CD4-positive, alpha-beta T cell treated with Interferon gamma for 1 hour (primary cell): Measurements from ENCODE around the gene TP53BP2.

Experiments
- DNase-seq: peaks from one replicate; pipeline ENCODE4 v3.0.0-alpha.2; 2020

The TP53BP2 gene

DNA sequence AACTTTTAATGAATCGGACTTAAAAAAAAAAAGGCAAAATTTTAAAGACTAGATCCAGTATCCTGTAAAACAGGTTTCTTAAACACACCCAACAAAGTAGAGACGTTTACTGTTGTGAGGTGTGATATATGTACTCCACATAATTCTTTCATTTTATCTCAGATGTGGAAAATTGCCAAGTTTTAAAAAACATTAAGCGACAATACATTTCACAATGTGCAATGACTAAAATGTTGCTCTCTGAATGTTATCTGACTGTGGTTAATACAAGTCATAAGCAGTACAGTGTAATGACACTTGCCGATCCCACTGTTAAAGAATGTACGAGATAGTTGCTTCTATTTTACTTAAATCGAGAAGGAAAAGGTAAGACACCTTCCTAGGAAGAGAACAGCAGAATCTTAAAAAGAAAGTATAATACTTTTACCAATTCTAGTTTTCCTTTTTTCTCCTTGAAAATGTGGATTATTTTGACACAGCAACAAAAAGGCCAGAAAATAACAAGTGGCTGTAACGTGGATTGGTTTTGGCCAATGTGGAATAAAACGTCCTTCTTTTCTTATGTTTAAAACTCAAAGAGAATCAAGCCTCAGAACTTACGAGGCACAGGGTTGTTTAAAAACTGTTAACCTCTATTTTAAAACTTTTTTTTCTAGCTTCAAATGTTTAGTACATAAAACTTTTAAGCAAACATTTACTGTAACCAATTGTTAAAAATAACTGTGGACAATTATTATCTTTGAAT, 51.4 kb downstream of the TP53BP2 start:
- no peak for DNase-seq

DNA sequence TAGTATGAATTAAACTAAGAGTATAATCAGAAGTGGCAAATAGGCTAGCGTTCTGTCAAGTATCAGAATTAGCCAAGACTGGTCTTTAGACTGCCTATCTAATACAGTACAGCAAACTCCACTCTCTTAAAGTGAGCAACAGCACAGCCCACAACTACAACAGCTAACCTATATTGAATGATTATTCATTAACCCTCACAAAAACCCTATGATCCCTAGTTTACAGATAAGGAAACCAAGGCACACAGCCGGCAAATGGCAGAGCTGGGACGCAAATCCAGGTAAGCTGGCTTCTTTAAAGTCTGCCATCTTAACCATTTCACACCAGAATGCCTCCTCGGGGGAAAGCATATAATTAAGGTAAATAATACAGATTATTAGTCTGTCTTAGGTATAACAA, 52.0 kb downstream of the TP53BP2 start:
- no peak for DNase-seq

DNA sequence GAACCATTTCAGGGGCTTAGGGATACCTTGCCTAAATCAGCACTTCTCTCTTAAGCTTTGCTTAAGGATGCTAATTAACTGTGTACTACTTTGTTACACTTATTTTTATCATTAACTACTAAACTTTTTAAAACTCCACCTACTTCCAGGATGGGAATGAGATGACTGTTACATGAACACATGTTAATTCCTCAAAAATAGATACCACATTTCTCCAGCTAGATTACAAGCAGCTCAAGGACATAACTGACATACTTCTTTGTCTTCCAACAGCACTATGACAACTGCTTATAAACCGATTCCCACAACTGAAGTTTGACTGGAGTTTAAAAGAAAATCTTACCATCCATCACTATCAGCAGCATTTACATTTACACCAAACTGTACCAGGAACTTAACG, 53.7 kb downstream of the TP53BP2 start:
- no peak for DNase-seq

DNA sequence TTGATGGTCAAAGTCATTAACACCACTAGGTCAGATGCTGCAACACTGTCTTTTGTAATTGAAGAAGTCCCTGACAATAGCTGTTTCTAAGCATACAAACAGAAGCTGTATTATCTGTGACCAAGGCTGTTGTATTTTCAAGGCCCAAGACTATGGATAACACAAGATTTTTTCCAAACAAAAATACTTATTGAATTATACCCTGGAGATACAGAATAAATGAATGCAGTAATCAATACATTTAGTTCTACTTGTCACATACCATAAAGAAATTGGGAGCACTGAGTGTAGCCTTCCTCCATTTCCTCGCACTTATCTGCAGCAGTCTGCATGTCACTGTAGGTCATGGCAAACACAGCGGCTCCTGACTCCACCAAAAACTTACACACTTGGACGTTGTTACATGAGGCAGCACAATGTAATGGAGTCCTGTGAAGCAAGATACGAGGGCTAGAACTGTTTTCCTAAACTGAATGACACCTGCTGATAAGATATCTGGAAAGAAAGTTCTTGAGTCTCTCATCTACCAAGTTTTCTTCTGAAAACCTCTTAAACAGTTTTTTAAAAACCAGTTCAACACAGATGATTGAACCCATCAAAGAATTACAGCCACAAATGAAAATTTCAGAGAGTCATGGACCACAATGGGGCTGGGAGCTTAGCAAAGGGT, 56.9 kb downstream of the TP53BP2 start:
- DNase-seq: no peak

DNA sequence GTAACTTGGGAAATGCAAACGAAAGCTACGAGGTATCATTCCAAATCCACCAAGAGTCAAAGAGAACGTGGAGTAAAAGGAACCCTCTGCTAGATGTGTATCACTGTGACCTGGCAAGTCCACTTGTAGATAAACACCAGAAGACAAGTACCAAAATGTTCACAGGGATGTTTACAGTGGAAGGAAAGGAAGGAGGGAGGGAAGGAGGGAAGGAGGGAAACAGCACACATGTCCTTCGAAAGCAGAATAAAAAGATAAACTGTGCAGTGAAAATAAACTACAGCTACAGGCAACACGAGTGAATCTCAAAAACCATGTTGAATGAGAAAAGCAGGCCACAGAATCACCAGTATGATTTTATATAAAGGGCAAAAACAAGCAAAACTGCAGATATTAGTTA, 59.9 kb downstream of the TP53BP2 start:
- no peak for DNase-seq

DNA sequence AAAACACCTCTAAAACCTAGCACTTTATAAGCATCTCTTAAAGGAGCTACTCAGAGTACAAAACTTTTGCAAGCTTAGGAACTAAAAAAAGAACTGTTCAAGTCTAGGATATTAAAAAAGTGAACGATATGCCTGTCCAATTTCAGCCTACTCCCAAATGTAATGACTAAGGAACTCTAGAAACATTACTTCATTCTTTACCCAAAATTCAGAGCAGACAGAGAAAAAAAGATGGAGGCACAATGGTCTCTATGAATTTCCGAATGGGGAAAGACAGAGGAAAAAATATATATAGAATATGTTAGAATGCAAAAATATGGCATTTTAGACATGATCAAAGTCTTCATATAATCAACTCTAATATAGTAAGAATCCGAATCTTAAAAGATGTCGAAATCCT, 61.2 kb downstream of the TP53BP2 start:
- DNase-seq: no peak

DNA sequence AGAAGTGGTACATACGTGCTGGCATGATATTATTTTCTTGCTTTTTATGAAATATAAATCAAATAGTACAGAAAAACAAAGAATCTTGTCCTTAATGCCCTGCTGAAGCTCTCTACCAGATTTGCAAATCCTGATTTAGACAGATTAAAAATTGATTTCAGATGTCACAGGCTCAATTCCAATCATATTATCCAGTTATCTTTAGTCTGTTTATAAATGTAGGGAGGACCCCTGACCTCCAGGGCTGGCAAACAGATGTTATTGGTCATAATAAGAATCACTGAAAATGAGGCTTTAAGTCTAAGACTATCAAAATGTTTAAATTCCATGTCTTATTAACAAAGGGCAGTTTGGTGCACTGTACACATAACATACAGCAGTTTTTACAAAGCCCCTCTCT, 62.1 kb downstream of the TP53BP2 start:
- DNase-seq: no peak

DNA sequence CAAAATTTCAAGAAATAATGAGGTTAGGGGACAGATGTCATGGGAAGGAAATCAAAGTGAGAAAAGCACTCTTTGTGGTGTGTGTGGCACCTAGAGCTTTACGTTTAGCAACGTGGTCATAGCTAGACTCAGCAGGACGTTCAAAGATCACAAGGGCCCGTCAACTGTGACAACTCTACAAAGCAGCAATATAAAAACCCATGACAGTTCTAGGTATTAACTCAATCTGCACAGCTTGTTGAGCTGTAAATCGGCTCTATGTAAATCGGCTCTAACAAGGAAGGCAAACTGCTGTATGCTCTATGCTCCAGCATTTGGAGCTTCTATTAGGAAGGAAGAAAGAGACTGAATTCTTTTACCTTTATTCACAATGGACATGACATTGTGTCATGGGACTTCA, 64.8 kb downstream of the TP53BP2 start:
- DNase-seq: no peak

DNA sequence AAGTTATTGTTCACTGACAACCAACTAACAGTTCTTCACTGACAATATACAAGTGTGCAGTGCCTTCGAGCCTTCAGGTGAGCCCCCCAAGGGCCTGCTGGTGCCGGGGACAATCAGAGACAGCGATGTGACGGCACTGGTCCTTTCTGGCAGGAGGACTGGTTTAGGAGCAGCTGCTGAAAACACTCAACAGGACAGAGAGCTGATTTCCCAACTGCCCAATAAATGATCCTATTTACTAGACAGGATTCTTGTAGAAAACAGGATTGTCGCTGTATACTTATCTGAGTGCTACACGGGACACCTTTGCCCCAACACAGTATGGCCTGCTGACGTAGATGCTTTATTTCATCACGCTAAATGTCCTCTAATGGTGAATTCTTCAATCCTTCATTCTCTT, 65.4 kb downstream of the TP53BP2 start:
- no peak for DNase-seq

DNA sequence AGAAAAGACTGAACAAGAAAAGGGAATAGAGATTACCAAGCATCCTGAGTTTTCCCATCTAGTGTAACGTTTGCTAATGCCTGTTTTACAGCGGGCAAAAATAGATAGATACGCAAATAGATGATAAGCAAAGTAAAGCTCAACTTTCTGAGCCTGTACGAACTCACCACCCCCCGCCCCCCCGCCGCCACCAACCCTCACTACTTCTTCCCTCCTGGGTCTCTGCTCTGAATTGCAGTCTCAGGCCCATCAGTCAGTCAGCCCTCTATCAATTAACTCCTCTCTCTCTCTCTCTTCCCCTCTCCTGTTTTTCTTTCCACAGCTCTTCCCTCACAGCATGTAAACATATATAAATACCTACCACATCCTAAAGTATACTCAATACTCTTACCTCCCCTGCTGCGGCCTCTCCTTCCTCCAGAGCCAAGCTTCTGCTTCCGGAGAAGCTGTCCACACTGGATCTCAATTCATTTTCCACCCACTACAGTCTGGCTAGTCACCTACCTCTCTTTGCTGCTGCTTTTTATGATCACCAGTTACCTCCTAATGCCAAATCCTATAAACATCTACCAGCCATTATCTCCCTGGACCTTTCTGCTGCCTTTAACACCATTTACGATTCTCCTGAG, 68.8 kb downstream of the TP53BP2 start:
- DNase-seq: no peak

DNA sequence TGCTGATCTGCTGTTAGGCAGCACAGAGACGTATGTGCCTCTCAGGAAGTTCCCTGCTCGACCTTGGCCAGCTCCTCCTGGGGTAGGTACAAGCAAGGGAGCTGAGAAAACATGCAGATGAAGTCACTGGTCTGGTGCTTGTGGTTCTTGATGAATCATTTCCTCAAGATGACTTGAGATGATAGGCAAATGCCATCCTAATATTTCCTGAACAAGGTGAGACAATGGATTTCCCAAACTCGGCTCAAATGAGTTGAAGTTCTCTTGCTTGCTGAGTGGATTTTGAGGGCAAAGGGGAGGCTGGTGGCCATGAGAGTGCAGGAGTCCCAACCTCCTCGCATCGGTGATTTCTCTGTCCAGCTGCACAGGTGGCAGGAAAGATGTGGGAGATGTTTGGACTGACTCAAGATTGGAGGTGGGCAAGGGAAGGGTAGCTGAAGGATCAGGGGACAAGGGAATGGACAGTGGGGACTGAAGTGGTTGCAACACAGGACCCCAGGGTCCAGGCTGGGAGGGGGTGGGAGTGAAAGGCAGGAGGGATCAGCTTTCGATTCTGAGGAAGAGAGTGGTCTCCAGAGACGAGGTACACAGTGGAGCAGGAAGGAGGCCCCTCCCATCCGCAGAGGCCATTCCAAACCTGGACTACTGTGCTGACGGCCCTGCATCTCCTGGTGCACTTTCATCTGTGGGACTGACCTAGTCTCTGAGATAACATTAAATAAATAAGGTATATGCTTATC, 69.5 kb downstream of the TP53BP2 start:
- no peak for DNase-seq

DNA sequence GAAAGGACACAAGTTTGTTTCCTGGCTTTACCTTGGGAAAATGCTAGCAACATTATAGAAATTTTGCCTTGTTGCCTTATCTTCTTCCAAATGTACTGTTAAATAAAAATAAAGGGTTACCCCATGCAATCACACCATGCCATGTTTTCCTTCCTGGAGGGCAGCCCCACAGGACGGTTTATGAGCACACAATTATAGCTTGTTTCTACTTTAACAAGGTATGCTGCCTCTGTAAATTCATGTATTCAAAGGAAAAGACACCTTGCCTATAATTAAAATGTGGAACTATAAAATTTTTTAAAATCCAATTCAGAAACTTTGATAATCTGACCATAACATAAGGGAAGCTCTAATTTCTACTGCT, 70.1 kb downstream of the TP53BP2 start:
- DNase-seq: no peak

DNA sequence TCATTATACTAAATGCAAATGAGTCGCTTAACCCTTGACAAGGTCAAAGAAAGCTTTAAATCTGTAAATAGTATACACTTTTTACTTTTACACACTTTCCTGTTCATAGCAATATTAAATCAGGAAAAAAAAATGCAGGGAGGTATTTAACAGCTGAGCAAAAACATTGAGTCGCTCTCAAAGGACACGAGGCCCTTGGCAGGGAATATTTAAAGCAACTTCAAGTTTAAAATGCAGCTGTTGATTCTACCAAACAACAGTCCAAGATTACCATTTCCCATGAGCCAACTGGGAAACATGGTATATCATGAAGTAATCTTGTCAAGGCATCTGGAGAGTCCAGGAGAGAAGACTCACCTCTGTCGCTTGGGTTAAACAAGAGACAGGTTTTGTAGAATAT, 70.7 kb downstream of the TP53BP2 start:
- DNase-seq: no peak

DNA sequence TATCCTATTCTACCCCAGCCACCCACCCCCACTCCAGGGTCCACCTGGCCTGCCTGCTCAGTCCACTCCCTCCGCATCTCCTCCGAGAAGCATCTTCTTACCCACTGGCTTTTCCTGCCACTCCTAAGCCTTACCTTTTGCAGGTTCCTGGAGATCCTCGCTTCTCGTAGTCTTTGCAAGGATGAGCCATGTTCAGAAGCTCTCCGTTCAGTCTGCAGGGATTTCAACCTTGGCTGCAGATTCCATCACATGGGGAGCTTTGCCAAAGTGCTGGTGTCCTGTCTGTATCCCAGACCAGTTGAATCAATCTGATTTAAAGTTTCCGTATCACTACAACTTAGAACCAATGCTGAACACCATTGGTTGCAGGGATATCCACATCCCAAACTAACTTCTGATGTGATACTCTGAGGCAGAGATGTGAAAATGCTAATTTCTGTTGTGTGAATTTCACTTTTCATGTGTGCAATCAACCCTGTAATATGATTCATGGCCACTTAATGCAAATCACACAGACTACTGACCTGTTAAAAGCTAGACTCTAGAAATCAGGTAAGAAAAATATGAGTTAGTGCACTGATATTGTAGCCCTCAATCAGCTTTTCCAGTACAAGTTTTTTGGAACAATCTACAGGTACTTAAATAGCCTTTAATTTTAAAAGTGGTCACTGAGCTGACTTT, 71.5 kb downstream of the TP53BP2 start:
- no peak for DNase-seq

DNA sequence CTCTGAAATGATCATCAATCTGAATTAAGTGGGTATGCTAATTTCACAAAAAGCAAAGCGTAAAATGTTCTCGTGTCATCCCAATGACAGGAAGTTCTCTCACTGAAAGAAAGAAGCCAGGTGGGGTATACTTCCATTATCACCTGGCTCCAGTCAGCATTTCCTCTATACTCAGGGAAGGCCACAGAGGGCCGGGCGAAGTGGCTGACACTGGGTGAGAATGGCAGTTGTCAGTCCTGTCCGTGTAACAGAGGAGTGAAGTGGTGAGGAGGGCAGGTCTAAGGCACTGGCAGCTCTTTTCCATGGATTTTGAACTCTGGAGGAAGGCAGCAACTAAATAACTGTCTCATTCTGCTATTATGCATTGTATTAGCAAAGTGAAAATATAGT, 73.0 kb downstream of the TP53BP2 start:
- no peak for DNase-seq

DNA sequence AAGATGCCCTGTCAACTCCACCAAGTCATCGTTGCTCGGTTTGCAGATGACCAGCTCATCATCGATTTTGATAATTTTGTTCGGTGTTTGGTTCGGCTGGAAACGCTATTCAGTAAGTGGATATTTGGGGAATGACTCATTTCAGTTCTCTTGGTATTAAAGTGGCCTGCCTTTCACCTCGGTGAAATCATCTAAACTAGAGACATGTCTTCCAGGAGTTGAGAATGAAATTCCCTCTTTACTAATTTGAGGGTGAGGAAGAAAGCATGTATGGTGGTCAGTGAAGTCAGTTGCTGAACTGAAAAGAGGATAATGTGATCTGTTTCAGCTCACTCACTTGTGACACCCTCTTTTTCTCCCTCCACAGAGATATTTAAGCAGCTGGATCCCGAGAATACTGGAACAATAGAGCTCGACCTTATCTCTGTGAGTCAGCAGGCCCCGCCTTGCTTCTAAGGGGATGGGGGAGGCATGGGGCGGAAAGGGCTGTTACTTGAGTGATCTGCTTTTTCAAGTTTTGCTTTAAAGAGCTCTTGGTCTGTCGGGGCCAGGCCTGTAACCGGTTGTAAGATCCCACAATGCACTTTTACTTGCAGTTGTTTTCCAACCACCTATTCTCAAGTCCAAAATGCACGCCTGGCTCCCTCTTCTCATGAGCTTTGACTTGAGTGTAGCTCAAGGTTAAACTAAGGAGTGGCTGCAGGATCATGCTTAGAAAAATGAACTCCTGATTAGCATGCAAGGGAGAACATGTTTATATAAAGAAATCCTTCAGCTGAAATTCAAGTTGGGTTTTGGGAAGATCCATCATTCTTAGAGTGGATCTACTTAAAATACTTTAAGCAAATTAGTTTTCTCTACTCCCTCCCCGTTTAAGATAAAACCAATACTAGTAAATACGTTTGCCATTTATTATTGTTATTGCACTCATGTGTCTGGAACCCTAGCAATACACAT, 73.7 kb downstream of the TP53BP2 start:
- DNase-seq: no peak

DNA sequence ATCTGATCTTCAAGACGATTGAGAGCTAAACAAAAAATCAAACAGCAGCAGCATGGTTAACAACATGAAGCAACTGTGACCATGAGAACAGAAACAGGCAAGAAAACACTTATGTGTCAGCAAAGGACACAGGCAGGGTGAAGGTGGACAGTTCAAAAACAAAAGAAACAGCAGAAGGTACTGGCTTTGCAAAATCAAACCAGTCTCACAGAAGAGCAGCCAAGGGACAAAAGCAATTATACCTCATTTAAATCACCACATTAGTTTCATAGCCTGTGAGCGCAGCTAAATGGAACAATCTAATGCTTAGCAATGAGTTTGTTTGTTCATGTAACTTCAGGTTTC, 74.3 kb downstream of the TP53BP2 start:
- DNase-seq: no peak

DNA sequence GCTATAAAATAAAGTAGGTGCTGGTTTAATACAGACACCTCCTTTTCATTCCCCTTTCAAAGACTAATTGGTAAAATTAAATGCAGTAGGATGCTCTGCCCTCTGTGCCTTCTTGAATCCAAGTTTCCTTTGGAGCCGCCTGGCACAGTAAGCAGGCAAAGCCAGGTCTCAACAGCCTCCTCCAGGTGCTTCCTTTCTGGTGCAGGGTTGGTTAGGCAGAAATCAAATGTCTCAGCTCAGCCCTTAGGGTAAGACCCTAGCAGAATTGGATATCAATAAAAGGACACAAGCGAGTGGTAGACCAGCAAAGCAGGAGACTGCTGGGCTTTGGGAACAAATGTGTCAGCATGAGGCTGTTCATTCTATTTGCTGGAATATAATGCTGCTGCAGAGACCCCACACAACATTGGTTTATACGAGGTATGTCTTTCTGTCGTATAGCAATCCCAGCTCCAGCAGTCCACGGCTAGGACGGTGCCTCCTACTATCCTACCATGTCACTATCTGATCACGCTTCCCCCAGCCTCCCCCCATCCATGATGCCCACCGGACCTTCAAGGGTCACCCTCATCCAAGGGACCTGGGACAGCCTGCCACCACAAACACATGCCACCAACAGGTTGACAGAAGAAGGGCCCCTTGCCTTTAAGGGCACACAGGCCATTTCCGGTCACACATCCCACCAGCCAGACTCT, 75.0 kb downstream of the TP53BP2 start:
- no peak for DNase-seq

DNA sequence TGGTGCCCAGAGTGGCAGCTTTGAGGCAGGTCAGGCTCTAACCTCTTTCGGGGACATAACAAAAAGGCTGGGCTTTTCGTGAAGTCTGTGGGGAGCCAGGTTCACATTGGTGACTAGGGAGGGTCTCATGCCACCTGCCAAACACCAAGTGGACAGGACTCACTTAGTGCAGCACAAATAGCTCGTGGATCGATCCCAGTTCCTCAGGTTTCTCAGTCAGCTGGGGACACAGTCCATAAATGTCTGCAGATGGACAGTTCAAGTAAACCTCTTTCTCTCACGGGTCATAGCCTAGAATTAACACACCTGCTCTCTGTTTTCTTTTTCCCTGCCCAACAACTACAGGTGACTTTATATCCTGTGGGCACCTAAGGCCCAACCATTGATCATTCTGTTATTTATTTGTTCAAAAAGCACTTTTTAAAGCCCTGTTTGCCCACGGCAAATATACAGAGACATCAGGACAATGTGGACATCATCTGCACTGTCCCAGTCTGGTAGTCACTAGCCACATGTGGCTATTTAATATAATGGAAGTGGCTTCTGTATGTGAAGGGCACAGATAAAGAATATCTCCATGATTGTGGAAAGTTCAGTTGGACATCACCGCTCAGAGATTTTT, 79.9 kb downstream of the TP53BP2 start:
- DNase-seq: no peak

DNA sequence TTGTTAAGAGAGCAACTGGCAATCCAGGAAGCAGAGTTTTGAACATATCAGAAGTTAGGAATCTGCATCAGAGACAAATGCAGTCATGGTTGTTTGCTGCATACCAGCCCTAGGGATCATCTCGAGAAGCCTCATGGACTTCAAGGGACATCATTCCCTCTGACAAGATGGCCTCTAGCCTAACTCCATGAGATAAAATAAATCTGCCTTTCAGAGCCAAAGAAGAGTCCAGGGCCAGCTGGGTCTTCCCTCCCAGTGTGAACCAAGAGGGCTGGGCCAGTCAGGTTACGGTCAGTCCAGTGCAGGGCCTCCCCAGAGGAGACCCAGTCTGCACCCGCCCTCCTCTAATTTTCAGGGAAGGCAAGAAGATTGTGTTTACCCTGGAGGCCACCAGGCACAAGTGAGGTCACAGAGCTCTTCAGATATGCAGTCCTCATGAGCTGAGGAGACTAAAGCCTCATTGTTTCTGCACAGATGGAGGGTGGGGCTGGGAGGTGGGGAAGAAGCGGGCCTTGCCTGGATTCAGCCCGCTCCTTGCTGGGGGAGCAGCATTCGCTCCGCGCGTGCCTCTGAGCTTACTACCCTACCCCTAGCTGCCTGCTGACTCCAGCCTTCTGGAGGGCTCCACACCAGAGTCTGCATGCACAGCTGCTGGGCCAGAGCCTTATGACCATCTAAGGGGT, 80.6 kb downstream of the TP53BP2 start:
- DNase-seq: no peak
